ENCODE results near the gene RHOD.

RHOD gene, protein sequence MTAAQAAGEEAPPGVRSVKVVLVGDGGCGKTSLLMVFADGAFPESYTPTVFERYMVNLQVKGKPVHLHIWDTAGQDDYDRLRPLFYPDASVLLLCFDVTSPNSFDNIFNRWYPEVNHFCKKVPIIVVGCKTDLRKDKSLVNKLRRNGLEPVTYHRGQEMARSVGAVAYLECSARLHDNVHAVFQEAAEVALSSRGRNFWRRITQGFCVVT

DNA sequence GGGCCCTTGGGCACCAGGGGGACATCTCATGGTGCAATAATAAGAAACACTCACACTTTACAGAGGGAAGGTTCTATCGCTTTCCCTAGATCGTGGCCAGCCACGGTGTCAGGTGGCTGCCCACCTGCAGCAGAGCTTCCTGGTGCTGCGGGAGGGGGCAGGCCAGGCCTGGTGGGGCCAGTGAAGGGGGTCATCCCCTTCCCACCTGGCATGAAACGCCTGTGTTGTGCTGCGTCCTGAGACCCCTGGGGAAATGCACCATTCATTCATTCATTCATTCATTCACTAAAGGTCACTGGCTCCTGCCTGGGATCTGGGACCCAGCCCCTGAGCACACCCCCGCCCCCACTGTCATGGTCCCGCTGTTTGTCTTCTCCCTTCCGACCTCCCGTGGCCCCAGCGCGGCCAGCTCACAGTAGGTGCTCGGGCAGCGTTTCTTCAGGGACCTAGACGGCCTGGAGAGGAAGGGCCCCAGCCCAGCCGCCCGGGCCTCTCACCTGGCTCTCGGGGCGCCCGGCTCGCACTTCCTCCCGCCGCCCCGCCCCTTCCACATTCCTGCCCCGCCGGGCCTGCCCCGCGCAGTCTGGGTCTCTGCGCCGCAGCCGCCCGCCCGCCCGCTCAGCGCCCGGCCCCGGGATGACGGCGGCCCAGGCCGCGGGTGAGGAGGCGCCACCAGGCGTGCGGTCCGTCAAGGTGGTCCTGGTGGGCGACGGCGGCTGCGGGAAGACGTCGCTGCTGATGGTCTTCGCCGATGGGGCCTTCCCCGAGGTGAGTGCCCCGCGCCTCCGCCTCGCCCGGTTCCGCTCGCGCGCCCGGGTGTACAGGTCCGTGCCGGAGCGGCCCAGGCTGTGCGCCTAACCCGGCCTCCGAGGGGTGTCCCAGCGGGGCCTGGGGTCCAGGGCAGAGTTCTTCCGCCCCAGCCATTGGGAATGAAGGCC lies at the start of gene RHOD:
Gene RHOD, plus strand, starts transcription at position 581 of the 938 bp plus-strand sequence. Its CDS starts 56 bp downstream, at position 637.
- no peak for DNase-seq

- DNase-seq = no peak
Measured at GRCh38 chr11:67007126-67007525, 49.5 kb upstream of the RHOD start.

DNA sequence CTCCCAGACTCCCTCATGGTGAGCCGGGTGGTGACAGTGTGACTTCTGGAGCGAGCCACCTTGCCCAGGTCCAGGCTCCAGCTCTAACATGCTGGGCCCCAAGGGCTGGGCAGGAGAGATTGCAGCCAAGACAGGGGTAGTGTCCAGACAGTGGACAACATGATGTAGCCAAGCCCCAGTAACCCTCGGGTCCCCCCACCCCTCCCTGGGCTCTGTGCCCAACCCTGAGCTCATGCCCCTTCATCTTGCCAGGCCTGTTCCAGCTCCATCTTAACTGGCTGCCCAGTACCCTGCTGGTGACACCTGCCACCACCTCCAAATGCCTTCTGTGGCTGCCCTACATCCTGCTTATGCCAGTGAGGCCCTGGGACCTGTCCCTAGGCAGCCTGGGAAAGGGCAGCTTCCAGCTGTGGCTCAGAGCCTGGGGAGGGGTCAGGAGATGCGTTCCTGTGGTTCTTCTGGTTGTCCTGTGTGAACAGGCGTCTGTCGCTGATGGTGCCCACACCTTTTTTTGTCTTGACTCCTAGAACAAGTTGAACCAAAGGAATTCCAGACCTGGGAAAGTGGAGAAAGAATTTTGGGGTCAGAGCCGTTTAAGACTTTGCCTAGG lies 46.2 kb upstream of the RHOD start:
- DNase-seq = no peak

DNA sequence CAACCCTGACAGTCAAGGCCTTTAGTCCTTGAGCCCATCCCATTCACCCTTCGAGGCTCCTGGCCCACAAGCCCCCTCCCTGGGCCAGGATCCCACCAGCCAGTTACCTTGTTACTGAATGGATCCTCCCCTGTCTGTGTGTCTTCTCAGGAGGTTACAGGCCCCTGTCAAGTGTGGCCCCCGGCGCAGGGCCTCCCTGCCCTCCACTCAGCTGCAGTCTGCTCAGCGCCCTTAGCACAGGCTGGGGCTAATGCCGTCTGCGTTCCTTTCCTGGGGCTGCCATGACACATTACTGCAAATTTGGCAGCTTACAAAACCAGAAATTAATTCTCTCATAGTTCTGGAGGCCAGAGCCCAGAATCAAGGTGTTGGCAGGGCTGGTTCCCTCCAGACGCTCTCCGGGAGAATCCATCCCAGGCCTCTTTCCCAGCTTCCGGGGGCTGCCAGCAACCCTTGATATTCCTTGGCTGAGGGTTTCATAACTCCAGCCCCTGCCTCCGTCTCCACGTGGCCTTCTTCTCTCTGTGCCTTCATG lies 43.1 kb upstream of the RHOD start:
- no peak for DNase-seq

- no peak for DNase-seq
Measured at GRCh38 chr11:67014343-67014742, 42.3 kb upstream of the RHOD start.

GRCh38 chr11:67015048-67015447 lies 41.6 kb upstream of the RHOD start:
- no peak for DNase-seq

DNA sequence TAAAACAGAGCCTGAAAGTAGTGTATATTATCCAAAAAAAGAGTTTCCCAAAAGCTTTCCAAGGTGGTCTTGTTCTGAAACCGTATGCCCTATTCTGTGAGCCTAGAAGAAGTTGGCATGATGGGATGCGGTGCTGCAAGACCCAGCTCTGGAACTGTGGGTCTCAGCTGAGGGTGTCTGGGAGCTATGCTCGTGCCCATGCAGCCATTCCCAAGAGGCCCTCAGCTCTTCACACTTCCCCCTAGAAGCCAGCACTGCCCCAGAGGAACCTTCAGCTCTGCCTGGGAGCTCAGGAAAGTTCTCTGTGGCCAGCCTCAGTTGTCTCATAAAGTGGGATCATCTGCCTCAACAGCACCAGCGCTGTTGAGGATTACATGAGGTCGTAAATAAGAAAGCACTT lies 40.1 kb upstream of the RHOD start:
- no peak for DNase-seq

- DNase-seq = no peak
Measured at GRCh38 chr11:67020949-67021348, 35.7 kb upstream of the RHOD start.

GRCh38 chr11:67022341-67022933 lies 34.2 kb upstream of the RHOD start:
- DNase-seq = no peak

DNA sequence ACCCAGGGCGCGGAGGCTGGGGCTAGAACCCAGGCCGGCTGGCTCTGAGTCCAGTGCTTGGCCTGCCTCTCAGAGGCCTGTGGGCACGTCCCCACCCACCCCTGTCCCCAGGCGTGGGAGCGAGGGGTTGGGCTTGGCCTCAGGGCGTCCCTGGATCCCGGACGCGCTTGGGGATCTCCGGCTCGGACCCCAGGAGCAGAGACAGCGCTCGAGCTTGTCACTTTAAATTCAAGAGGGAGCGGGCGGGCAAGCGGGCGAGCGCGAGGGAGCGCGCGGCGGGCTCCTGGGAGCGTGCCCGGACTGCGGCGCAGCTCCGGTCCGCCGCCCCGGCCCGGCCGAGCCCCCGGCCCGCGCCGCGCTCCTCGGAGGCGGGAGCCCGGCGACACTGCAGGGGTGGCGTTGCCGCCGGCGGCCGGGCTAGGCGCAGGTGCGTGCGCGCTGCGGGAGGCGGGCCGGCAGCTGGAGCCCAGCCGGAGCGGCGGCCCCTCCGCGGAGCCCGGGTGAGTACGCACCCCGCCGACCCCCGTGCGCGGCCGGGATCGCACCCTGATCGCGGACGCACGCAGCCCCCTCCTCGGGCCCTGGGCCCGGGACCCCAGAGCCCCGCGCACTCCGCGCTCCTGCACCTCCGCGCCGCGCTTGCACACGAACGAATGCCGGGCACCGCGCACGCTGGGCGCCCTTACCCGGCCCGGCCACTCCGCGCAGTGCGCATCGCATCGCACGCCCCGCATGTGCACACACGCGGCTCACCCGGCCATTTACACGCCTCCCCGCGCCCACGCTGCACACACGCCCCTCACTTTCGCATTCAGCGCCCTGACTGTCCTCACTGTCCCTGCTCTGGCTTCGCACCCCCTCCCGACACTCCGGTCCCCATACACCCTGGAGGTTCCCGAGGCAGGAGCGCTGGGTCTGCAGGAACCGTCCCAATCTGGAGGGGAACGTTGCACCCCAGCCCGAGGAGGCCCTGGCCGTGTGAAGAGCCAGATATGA lies 33.4 kb upstream of the RHOD start, which contains the start of gene SYT12:
Gene SYT12, plus strand, starts transcription at position 174 of the 996 bp plus-strand sequence. CDS start 7,011 bp downstream, outside the sequence.
- no peak for DNase-seq

- DNase-seq = no peak
Measured at GRCh38 chr11:67023957-67024353, 32.7 kb upstream of the RHOD start.

GRCh38 chr11:67024410-67024809 lies 32.2 kb upstream of the RHOD start:
- DNase-seq = no peak

- no peak for DNase-seq
Measured at GRCh38 chr11:67024966-67025365, 31.7 kb upstream of the RHOD start.

DNA sequence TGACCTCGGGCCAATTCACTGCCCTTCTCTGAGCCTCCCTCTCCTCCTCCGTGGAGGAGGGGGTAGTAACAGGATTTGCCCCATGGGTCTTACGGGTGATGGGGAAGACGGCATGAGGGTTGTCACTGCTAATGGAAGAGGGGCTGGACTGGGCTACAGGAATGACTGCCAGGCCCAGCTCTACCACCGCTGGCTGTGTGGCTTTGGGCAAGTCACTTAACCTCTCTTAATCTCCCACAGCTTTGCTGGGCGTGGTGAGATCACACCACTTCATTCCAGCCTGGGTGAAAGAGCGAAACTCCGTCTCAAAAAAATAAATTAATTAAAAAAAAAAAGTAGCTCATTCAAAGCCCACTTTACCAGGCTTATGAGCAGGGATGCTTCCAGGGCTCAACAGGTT lies 30.9 kb upstream of the RHOD start:
- DNase-seq = no peak

DNA sequence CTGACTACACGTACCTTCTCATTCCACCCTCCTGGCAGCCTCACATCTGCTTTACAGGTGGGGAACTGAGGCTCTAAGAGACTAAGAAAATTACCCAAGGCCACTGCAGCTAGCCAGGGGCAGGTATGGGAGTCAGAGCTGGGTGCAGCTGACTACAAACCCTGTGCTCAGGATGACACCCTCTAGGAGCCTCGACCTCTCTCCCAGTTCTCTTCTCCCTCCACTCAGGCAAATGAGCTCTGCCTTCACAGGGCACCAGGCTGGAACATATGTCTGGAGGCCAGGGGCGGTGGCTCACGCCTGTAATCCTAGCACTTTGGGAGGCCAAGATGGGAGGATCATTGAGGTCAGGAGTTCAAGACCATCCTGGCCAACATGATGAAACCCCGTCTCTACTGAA lies 29.7 kb upstream of the RHOD start:
- no peak for DNase-seq

DNA sequence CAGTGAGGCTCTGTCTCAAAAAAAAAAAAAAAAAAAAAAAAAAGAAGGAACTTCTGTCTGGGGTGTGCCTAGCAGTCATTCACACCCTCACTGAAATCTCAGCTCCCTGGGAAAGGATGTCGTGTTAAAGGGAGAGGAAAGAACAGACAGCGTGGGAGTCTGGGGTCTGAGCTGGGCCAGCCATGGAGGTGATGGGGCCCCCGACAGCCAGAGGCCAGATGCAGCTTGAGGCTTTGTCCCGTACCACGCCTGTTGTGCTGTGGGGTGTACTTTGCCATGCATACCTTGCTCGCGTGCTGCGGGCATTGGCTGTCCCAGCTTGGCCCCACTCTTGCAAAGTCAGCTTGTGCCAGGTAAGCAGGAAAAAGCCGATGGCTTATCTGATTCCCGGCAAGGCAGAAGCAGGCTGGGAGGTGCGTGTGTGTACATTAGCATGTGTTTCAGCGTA lies 29.1 kb upstream of the RHOD start:
- no peak for DNase-seq

DNA sequence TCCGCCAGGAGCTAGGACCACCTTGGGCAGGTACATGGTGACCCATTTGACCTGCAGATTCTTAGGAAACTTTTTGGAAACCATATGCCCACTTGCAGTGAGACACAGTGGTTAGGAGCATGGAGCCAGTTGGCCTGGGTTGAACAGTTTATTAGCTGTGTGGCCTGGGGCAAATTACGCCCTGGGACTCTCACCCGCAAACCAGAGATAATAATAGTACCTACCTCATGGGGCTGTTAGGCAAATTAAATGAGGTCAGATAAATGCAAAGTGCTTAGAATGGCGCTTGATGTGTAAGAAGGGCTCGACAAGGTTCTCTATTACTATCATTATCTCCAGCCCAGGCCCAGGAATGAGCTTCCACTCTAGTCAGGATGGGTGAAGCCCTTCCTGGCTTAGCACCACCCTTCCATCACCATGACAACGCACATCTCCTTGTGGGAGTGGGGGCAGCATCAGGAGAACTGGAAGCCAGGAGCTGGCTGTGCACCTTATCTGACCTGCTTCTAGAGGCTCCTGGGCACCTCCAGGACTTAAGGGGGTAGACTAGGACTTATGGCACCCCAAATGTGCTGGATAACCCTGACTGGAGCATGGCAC lies 28.6 kb upstream of the RHOD start:
- DNase-seq = no peak

GRCh38 chr11:67029146-67029545 lies 27.5 kb upstream of the RHOD start:
- DNase-seq = no peak

- no peak for DNase-seq
Measured at GRCh38 chr11:67030976-67031375, 25.7 kb upstream of the RHOD start.

GRCh38 chr11:67031791-67032561 lies 24.7 kb upstream of the RHOD start:
- no peak for DNase-seq

Measured in DMS153 (cell line).